ENCODE measurements around the gene SOHLH1.

SOHLH1 gene

DNA sequence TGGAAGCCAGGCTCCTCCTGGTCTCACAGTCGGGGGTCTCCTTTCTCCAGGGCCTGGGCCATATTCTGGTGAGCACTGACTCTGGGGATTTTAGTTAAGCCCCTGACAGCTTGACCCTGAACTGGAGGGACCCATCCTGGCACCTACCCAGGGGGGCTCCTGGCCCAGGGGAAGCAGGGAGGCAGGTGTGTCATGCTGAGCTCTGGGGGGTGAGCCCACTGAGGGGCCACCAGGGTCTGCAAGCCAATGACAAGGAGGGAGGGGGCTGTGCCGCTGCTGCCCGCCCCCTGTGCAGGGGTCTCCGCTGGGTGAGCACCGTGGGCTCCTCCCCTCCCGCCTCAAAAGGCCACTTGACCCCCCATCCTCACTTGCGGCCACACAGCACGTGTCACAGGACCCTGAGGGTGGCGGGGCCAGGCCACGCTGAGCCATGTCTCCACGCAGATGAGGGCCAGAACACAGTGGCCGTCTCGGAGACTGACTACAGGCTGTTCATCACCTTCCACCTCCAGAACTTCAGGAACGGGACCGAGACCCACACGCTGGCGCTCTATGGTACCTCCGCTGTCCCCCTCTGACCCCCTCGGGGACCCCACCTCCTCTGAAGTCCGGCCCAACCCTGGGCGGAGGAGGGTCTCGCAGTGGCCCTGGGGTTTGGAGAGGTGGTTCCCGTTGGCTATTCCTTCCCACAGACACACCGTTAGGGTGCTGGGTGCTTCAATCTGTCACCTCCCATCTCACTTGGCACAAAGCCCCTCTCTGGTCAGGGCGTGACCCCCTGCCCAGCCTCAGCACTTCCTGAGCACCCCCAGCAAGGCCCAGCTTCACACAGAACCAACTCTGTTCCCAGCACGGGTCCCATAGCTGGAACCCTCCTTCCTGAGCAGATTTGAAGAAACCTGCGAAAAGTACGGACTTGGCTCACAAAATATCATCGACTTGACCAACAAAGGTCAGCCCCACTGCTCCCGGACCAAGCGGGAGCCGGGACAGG, 34.2 kb downstream of the SOHLH1 start:
- H3K27me3 ChIP-seq (ENCODE audit: insufficient read depth, low read length, poor library complexity): no peaks in the 10 kb centered on the region
- ATAC-seq (ENCODE audit: insufficient read depth, low read depth) (no peak), DNase-seq (no peak)
- no peaks in the 10 kb centered on the region for H4K20me1 ChIP-seq (ENCODE audit: insufficient read depth, low read length)
- no peak overlapping the region for H3K27ac ChIP-seq (ENCODE audit: low read length)
- TF ChIP-seq, protein P1, sequence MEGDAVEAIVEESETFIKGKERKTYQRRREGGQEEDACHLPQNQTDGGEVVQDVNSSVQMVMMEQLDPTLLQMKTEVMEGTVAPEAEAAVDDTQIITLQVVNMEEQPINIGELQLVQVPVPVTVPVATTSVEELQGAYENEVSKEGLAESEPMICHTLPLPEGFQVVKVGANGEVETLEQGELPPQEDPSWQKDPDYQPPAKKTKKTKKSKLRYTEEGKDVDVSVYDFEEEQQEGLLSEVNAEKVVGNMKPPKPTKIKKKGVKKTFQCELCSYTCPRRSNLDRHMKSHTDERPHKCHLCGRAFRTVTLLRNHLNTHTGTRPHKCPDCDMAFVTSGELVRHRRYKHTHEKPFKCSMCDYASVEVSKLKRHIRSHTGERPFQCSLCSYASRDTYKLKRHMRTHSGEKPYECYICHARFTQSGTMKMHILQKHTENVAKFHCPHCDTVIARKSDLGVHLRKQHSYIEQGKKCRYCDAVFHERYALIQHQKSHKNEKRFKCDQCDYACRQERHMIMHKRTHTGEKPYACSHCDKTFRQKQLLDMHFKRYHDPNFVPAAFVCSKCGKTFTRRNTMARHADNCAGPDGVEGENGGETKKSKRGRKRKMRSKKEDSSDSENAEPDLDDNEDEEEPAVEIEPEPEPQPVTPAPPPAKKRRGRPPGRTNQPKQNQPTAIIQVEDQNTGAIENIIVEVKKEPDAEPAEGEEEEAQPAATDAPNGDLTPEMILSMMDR (IDR thresholded peaks at IDR 0.05; ENCODE audit: borderline replicate concordance, extremely low read depth, low read length, poor library complexity, severe bottlenecking): no peak
- no peak for TF ChIP-seq EZH2 (IDR thresholded peaks at IDR 0.05; ENCODE audit: borderline replicate concordance, low read depth, low read length, severe bottlenecking)
- no peak overlapping the region for H3K9ac ChIP-seq (ENCODE audit: low read depth, low read length)
- no peak overlapping the region for H2AFZ ChIP-seq (ENCODE audit: low read depth, low read length)
- H3K4me1 ChIP-seq (ENCODE audit: insufficient read depth, low read length): no peaks in the 10 kb centered on the region
- no peaks in the 10 kb centered on the region for H3K36me3 ChIP-seq (ENCODE audit: insufficient read depth, low read length)
- H3K9me3 ChIP-seq (ENCODE audit: insufficient read depth, low read length, severe bottlenecking): no peaks in the 10 kb centered on the region
- H3K4me3 ChIP-seq (ENCODE audit: low read depth in 1 of 2, low read length in 2 of 2): no peak overlapping the region
- H3K4me2 ChIP-seq (ENCODE audit: insufficient read depth, low read length): no peak overlapping the region
- no peaks in the 10 kb centered on the region for H3K79me2 ChIP-seq (ENCODE audit: insufficient read depth, low read length)

- ATAC-seq (ENCODE audit: insufficient read depth, low read depth): no peak
- Histone ChIP-seq H3K27me3 (ENCODE audit: insufficient read depth, low read length, poor library complexity) (no peaks in the 10 kb centered on the region), H3K27ac (ENCODE audit: low read length) (no peak overlapping the region), H3K36me3 (ENCODE audit: insufficient read depth, low read length) (no peaks in the 10 kb centered on the region), H2AFZ (ENCODE audit: low read depth, low read length) (no peak overlapping the region), H4K20me1 (ENCODE audit: insufficient read depth, low read length) (no peaks in the 10 kb centered on the region), H3K79me2 (ENCODE audit: insufficient read depth, low read length) (no peaks in the 10 kb centered on the region), H3K9me3 (ENCODE audit: insufficient read depth, low read length, severe bottlenecking) (no peaks in the 10 kb centered on the region), H3K4me3 (ENCODE audit: low read depth in 1 of 2, low read length in 2 of 2) (no peak overlapping the region), H3K9ac (ENCODE audit: low read depth, low read length) (no peak overlapping the region), H3K4me2 (ENCODE audit: insufficient read depth, low read length) (no peak overlapping the region), H3K4me1 (ENCODE audit: insufficient read depth, low read length) (no peaks in the 10 kb centered on the region)
- no peak for DNase-seq
- TF ChIP-seq EZH2 (IDR thresholded peaks at IDR 0.05; ENCODE audit: borderline replicate concordance, low read depth, low read length, severe bottlenecking): no peak
- TF ChIP-seq, protein P1 (IDR thresholded peaks at IDR 0.05; ENCODE audit: borderline replicate concordance, extremely low read depth, low read length, poor library complexity, severe bottlenecking): no peak
Measured at GRCh38 chr9:135664266-135664665, 35.0 kb downstream of the SOHLH1 start.

DNA sequence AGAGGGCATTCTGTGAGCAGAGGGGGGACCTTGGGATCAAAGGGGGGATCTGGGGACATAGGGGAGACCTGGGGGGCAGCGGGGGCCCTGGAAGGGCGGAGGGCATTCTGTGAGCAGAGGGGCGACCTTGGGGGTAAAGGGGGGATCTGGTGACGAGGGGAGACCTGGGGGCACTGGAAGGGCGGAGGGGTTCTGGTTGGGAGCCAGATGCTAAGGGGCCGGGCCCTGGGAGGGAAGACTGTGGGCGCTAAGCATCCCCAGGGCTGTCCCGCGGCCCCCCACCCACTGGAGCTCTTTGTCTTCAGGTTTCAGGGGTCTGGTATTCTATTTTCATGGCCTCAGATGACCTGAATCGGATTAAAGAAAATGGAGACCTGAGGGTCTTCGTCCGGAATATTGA, 35.4 kb downstream of the SOHLH1 start:
- Histone ChIP-seq H3K36me3 (ENCODE audit: insufficient read depth, low read length) (no peaks in the 10 kb centered on the region), H3K9me3 (ENCODE audit: insufficient read depth, low read length, severe bottlenecking) (no peaks in the 10 kb centered on the region), H3K4me1 (ENCODE audit: insufficient read depth, low read length) (no peaks in the 10 kb centered on the region), H3K27ac (ENCODE audit: low read length) (no peak overlapping the region), H3K4me3 (ENCODE audit: low read depth in 1 of 2, low read length in 2 of 2) (no peak overlapping the region), H3K4me2 (ENCODE audit: insufficient read depth, low read length) (no peak overlapping the region), H2AFZ (ENCODE audit: low read depth, low read length) (no peak overlapping the region), H3K79me2 (ENCODE audit: insufficient read depth, low read length) (no peaks in the 10 kb centered on the region), H4K20me1 (ENCODE audit: insufficient read depth, low read length) (no peaks in the 10 kb centered on the region), H3K27me3 (ENCODE audit: insufficient read depth, low read length, poor library complexity) (no peaks in the 10 kb centered on the region), H3K9ac (ENCODE audit: low read depth, low read length) (no peak overlapping the region)
- no peak for ATAC-seq (ENCODE audit: insufficient read depth, low read depth)
- TF ChIP-seq, protein P1 (IDR thresholded peaks at IDR 0.05; ENCODE audit: borderline replicate concordance, extremely low read depth, low read length, poor library complexity, severe bottlenecking): no peak
- TF ChIP-seq EZH2 (IDR thresholded peaks at IDR 0.05; ENCODE audit: borderline replicate concordance, low read depth, low read length, severe bottlenecking): no peak
- DNase-seq: no peak

Measured in DND-41 (cell line).